Kidney (tissue), 14 donors: ENCODE measurements around the gene COPS2. TPM values are rescaled to one million over a fixed set of nuclear protein-coding genes. Genes with fewer than 3 reads are reported as not detected.
"Not testable (repeated sequence)": the region's sequence is repeated elsewhere in the genome, so short reads cannot be mapped to it uniquely, and the experiment has no call there.

Source experiments
- DNase-seq, 5 donors: peaks; one replicate each; pipeline ENCODE4 v3.0.0-alpha.2; 2013 to 2020
- FAIRE-seq: peaks from 2 replicates; lab custom pipeline; 2012; peaks lifted over from hg19 to GRCh38; lab: Jason Lieb, UNC
- H3K27ac ChIP-seq, 2 donors: one replicate each; pipeline ENCODE4 v1.7.0; 2013; ENCODE audit warnings: low read depth in 2 of 2, low read length in 2 of 2, inconsistent platforms in 1 of 2
- H3K27me3 ChIP-seq: one replicate; pipeline ENCODE4 v1.7.1; 2013; ENCODE audit warnings: low read length, inconsistent platforms; ENCODE audit not compliant: control insufficient read depth, insufficient read depth
- H3K36me3 ChIP-seq, 3 donors: one replicate each; pipeline versions ENCODE4 v1.7.0 to v1.7.1; 2013; ENCODE audit warnings: low read length in 3 of 3, control low read depth in 1 of 3, inconsistent platforms in 1 of 3; ENCODE audit not compliant: insufficient read depth in 3 of 3, control insufficient read depth in 2 of 3
- H3K4me1 ChIP-seq, 3 donors: one replicate each; pipeline versions ENCODE4 v1.7.0 to v1.7.1; 2013; ENCODE audit warnings: low read length in 3 of 3, inconsistent platforms in 1 of 3, low read depth in 1 of 3; ENCODE audit not compliant: control insufficient read depth in 2 of 3, insufficient read depth in 2 of 3
- H3K4me3 ChIP-seq, 3 donors: one replicate each; pipeline versions ENCODE4 v1.7.0 to v1.8.1; 2013; ENCODE audit warnings: low read length in 3 of 3, control low read depth in 1 of 3, inconsistent platforms in 1 of 3
- H3K9ac ChIP-seq, 3 donors: one replicate each; pipeline versions ENCODE4 v1.7.0 to v1.7.1; 2013; ENCODE audit warnings: low read length in 3 of 3, control low read depth in 1 of 3, inconsistent platforms in 1 of 3
- H3K9me3 ChIP-seq, 3 donors: one replicate each; pipeline versions ENCODE4 v1.7.0 to v1.7.1; 2013; ENCODE audit warnings: low read length in 3 of 3, control low read depth in 1 of 3, inconsistent platforms in 1 of 3; ENCODE audit not compliant: control insufficient read depth in 2 of 3, insufficient read depth in 1 of 3
- CTCF ChIP-seq: IDR thresholded peaks from 3 replicates; pipeline ENCODE4 v1.5.1; 2012; ENCODE audit warnings: mild to moderate bottlenecking, moderate library complexity, borderline replicate concordance; ENCODE audit not compliant: insufficient read depth; ENCODE audit errors: extremely low read depth
- intact Hi-C: fragments of 100-400 bp; cut with DNase I; formaldehyde crosslinking; loops from one replicate; pipeline ENCODE4 v1.11.1; 2022
- polyA plus RNA-seq: library from polyadenylated mRNA; stranded (reverse); fragments of 350-450 nt; fragmentation: Illumina TruSeq; extraction: RNeasy Lipid Tissue Mini Kit (QIAGEN cat#74804); gene quantifications from one replicate; pipeline ENCODE4 v1.2.3, GENCODE V29; 2014; ENCODE audit warnings: low read depth, low replicate concordance; ENCODE audit not compliant: insufficient read depth
- total RNA-seq: library from RNA; stranded (reverse); fragmentation: NEBNext Ultra II Directional; extraction: Animal tissue kit (Norgen Biotek cat#: 25700); gene quantifications from one replicate; pipeline ENCODE4 v1.2.1, GENCODE V29; 2021
- donor health status: control.
- donor health status: control.
- donor health status: control.
- donor health status: control.
- donor health status: control.
- donor health status: DM: yes; HTN: yes; CAD: no.
- donor health status: Normal renal cell carcinoma (clear cell type).

COPS2 gene
- total and polyA plus RNA-seq, 2 donors from 2014 or later: 42.6 to 60.1 TPM

- H3K9me3 ChIP-seq: no peaks in the 10 kb centered on the region
- intact Hi-C loops: no loop called here
- H3K27ac ChIP-seq: no peak overlapping the region
- no peak overlapping the region for H3K4me3 ChIP-seq
- no peaks in the 10 kb centered on the region for H3K27me3 ChIP-seq
- peaks cover 0 to 2% (median 0%) of the 10 kb centered on the region in 3 donors for H3K4me1 ChIP-seq
- FAIRE-seq (no peak), DNase-seq (no peak)
- no peaks in the 10 kb centered on the region for H3K36me3 ChIP-seq
- TF ChIP-seq CTCF: no peak
- H3K9ac ChIP-seq: no peak overlapping the region
Measured at GRCh38 chr15:49185473-49185872, 30.1 kb upstream of the COPS2 start.

GRCh38 chr15:49183741-49184140 is 28.3 kb upstream of the COPS2 start:
- H3K27me3 ChIP-seq, DNase-seq, H3K36me3 ChIP-seq, intact Hi-C loops, H3K4me3 ChIP-seq, H3K27ac ChIP-seq, H3K9ac ChIP-seq, H3K9me3 ChIP-seq, H3K4me1 ChIP-seq, FAIRE-seq: not testable (repeated sequence)

- intact Hi-C loops: no loop called here
- no peak for FAIRE-seq
Measured at GRCh38 chr15:49182128-49182527, 26.7 kb upstream of the COPS2 start.

More at GRCh38 chr15:49182128-49182527, 26.7 kb upstream of the COPS2 start:
- Histone ChIP-seq H3K27me3 (no peaks in the 10 kb centered on the region), H3K4me3 (no peak overlapping the region), H3K9ac (no peak overlapping the region), H3K27ac (no peak overlapping the region), H3K9me3 (no peaks in the 10 kb centered on the region), H3K36me3 (no peaks in the 10 kb centered on the region), H3K4me1 (no peaks in the 10 kb centered on the region)
- TF ChIP-seq CTCF: no peak
- no peak for DNase-seq
